Articular chondrocyte of knee joint (primary cell): ENCODE data around the gene NOVA2. TPM values are rescaled to one million over a fixed set of nuclear protein-coding genes. Genes with fewer than 3 reads are reported as not detected.

Source experiments
- small RNA-seq: library from RNA; depleted of rRNA; stranded (forward); fragments of <200 nt; gene quantifications from one replicate; pipeline ENCODE3, GENCODE V24; 2012
- total RNA-seq: library from RNA; depleted of rRNA; stranded (reverse); fragments of >200 nt; gene quantifications from 2 replicates; pipeline ENCODE4 v1.2.3, GENCODE V29; 2012

The NOVA2 gene
- total RNA-seq = under 0.01 TPM in 2 replicates

GRCh38 chr19:45973553-45974338 is at the start of gene NOVA2:
Gene NOVA2 (minus strand): TSS chr19:45973865. CDS start chr19:45973351, 514 bp downstream.

GRCh38 chr19:46022431-46023310 is 49.0 kb upstream of the NOVA2 start, which contains the start of gene PGLYRP1:
Gene PGLYRP1 (minus strand): TSS chr19:46023053. CDS start chr19:46023021, 32 bp downstream.

GRCh38 chr19:45994998-45995714 is 21.5 kb upstream of the NOVA2 start, which contains the start of gene CCDC61:
Gene CCDC61 (plus strand): TSS chr19:45995467. CDS start chr19:46003019, 7,552 bp downstream.

GRCh38 chr19:45913874-45914830 is 59.5 kb downstream of the NOVA2 start, which contains the start of gene NANOS2:
Gene NANOS2 (minus strand): TSS chr19:45914778. CDS start chr19:45914693, 85 bp downstream.

GRCh38 chr19:45901912-45902650 is 71.6 kb downstream of the NOVA2 start, which contains the start of gene MYPOP:
Gene MYPOP (minus strand): TSS chr19:45902613. CDS start chr19:45901773, 840 bp downstream.

GRCh38 chr19:45885556-45886426 is 87.9 kb downstream of the NOVA2 start, which contains the start of gene IRF2BP1:
Gene IRF2BP1 (minus strand): TSS chr19:45886141. CDS start chr19:45885774, 367 bp downstream.

Small RNA genes lying within 50 kb of the gene (small RNA-seq; reads per million reads assigned to genes)
- 13.5 reads per million, percentile 95 among the genes with 10 or more reads in this experiment for gene MIR769

Other genes with a start within 250 kb of the NOVA2 start
- gene FBXO46, start 243.0 kb downstream of the NOVA2 start, total RNA-seq = 5.5 and 5.6 TPM in 2 replicates
- not detected in 2 replicates for gene MEIOSIN, start 240.4 kb downstream of the NOVA2 start, total RNA-seq
- 7.9 and 8.0 TPM in 2 replicates for gene SIX5, start 204.6 kb downstream of the NOVA2 start, total RNA-seq
- gene DMPK, start 191.4 kb downstream of the NOVA2 start, total RNA-seq = 28.2 and 37.0 TPM in 2 replicates
- gene DMWD, start 181.0 kb downstream of the NOVA2 start, total RNA-seq = 27.3 and 39.2 TPM in 2 replicates
- gene RSPH6A, start 158.6 kb downstream of the NOVA2 start, total RNA-seq = 0.11 and 0.13 TPM in 2 replicates
- 29.3 and 30.3 TPM in 2 replicates for gene SYMPK, start 110.7 kb downstream of the NOVA2 start, total RNA-seq
- gene FOXA3, start 109.5 kb downstream of the NOVA2 start, total RNA-seq = under 0.01 TPM in 1 of 2 replicates, not detected in the other
- gene IRF2BP1, start 87.7 kb downstream of the NOVA2 start, total RNA-seq = 21.6 and 22.7 TPM in 2 replicates
- gene MYPOP, start 71.3 kb downstream of the NOVA2 start, total RNA-seq = 1.3 and 1.8 TPM in 2 replicates
- gene NANOS2, start 59.1 kb downstream of the NOVA2 start, total RNA-seq = not detected in 2 replicates
- gene CCDC61, start 21.6 kb upstream of the NOVA2 start, total RNA-seq = 3.9 and 4.3 TPM in 2 replicates
- gene PGLYRP1, start 49.2 kb upstream of the NOVA2 start, total RNA-seq = not detected in 2 replicates
- gene IGFL4, start 67.1 kb upstream of the NOVA2 start, total RNA-seq = not detected in 2 replicates
- not detected in 2 replicates for gene IGFL3, start 150.8 kb upstream of the NOVA2 start, total RNA-seq
- gene IGFL2, start 174.4 kb upstream of the NOVA2 start, total RNA-seq = 0.11 TPM in 1 of 2 replicates, not detected in the other